ENCODE results near the gene TMEM130.

TMEM130 gene, protein sequence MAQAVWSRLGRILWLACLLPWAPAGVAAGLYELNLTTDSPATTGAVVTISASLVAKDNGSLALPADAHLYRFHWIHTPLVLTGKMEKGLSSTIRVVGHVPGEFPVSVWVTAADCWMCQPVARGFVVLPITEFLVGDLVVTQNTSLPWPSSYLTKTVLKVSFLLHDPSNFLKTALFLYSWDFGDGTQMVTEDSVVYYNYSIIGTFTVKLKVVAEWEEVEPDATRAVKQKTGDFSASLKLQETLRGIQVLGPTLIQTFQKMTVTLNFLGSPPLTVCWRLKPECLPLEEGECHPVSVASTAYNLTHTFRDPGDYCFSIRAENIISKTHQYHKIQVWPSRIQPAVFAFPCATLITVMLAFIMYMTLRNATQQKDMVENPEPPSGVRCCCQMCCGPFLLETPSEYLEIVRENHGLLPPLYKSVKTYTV

DNA sequence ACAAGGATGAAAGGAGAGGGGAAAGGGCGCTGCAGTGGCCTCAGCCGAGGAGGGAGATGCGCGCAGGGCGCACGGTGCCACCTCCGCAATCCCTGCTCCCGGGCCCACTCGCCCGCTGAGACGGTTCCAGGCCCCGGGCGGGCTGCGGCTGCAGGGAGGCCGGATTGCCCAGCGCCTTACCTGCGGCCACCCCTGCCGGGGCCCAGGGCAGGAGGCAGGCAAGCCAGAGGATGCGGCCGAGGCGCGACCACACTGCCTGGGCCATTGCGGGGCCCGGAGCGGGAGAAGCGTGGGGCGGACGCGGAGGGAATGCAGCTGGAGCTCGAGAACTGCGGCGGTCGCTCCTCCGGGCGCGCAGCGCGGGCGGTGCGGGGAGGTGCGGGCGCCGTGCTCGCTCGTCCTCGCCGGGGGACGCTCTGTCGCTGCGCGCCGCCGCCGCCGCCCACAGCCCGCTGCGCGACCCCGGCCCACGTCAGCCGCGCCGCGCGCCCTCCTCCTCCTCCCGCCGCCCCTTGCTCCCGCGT is at the start of gene TMEM130:
TMEM130 (minus strand) TSS at position 418 of the 524 bp plus-strand sequence; CDS start at position 265, 153 bp downstream.
- Histone ChIP-seq H3K36me3 (ENCODE audit: control insufficient read depth, insufficient read depth, low read length) (no peaks in the 10 kb centered on the region), H3K4me1 (ENCODE audit: control insufficient read depth, insufficient read depth, low read length) (peaks cover 20% of the 10 kb centered on the region), H3K9me3 (ENCODE audit: control insufficient read depth, insufficient read depth, low read depth, low read length) (no peaks in the 10 kb centered on the region), H3K9ac (ENCODE audit: low read length) (no peak within 1 kb of the TSS), H3K4me3 (ENCODE audit: low read depth, low read length) (peak within 1 kb of the TSS; percentile 67), H3K27me3 (ENCODE audit: control insufficient read depth, insufficient read depth, low read length) (peaks cover 45% of the 10 kb centered on the region), H3K27ac (ENCODE audit: low read depth, low read length) (no peak within 1 kb of the TSS)

GRCh38 chr7:98917331-98917730 is 47.5 kb upstream of the TMEM130 start:
- Histone ChIP-seq H3K27ac (ENCODE audit: low read depth, low read length) (no peak overlapping the region), H3K36me3 (ENCODE audit: control insufficient read depth, insufficient read depth, low read length) (peaks cover 92% of the 10 kb centered on the region)

GRCh38 chr7:98913612-98914011 is 43.8 kb upstream of the TMEM130 start:
- no peak overlapping the region for H3K4me3 ChIP-seq (ENCODE audit: low read depth, low read length)
- no peaks in the 10 kb centered on the region for H3K27me3 ChIP-seq (ENCODE audit: control insufficient read depth, insufficient read depth, low read length)
- no peaks in the 10 kb centered on the region for H3K4me1 ChIP-seq (ENCODE audit: control insufficient read depth, insufficient read depth, low read length)
- H3K9ac ChIP-seq (ENCODE audit: low read length), result no peak overlapping the region
- H3K36me3 ChIP-seq (ENCODE audit: control insufficient read depth, insufficient read depth, low read length), result peaks cover 92% of the 10 kb centered on the region
- no peak overlapping the region for H3K27ac ChIP-seq (ENCODE audit: low read depth, low read length)
- H3K9me3 ChIP-seq (ENCODE audit: control insufficient read depth, insufficient read depth, low read depth, low read length), result no peaks in the 10 kb centered on the region

More at GRCh38 chr7:98917331-98917730, 47.5 kb upstream of the TMEM130 start:
- H3K9ac ChIP-seq (ENCODE audit: low read length), result no peak overlapping the region
- H3K4me1 ChIP-seq (ENCODE audit: control insufficient read depth, insufficient read depth, low read length), result no peaks in the 10 kb centered on the region
- no peaks in the 10 kb centered on the region for H3K9me3 ChIP-seq (ENCODE audit: control insufficient read depth, insufficient read depth, low read depth, low read length)
- H3K4me3 ChIP-seq (ENCODE audit: low read depth, low read length), result no peak overlapping the region
- no peaks in the 10 kb centered on the region for H3K27me3 ChIP-seq (ENCODE audit: control insufficient read depth, insufficient read depth, low read length)

DNA sequence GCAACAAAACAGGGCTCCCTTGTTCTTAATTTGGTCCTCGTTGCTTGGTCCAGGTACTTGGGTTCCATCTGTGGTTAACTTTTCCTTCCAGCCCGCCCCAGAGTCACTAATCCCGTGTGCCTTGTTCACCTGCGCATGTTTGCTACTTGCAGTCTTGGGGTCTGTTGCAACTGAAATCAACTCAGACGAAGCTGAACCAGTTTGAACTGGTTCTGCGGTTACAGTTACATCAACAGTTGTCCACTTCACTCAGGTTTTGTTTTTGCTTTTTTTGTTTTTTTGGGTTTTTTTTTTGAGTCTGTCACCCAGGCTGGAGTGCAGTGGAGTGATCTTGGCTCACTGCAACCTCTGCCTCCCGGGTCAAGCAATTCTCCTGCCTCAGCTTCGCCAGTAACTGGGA is 43.2 kb upstream of the TMEM130 start:
- H3K27ac ChIP-seq (ENCODE audit: low read depth, low read length), result no peak overlapping the region
- peaks cover 93% of the 10 kb centered on the region for H3K36me3 ChIP-seq (ENCODE audit: control insufficient read depth, insufficient read depth, low read length)
- H3K4me1 ChIP-seq (ENCODE audit: control insufficient read depth, insufficient read depth, low read length), result no peaks in the 10 kb centered on the region
- H3K4me3 ChIP-seq (ENCODE audit: low read depth, low read length), result no peak overlapping the region
- no peak overlapping the region for H3K9ac ChIP-seq (ENCODE audit: low read length)
- H3K27me3 ChIP-seq (ENCODE audit: control insufficient read depth, insufficient read depth, low read length), result no peaks in the 10 kb centered on the region
- H3K9me3 ChIP-seq (ENCODE audit: control insufficient read depth, insufficient read depth, low read depth, low read length), result no peaks in the 10 kb centered on the region

DNA sequence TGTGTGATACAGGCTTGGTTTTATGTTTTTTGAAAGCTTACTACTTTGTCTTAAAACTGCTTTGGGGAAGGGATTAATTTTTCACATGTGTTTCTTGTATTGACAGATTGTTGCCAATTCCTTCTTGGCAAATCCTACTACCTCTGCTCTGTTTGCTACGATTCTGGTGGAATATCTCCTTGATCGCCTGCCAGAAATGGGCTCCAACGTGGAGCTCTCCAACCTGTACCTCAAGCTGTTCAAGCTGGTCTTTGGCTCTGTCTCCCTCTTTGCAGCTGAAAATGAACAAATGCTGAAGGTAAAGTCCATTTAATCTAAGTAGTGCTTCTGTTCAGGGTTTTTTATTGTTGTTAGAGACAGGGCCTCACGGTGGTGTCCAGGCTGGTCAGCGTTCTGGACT is 42.1 kb upstream of the TMEM130 start:
- Histone ChIP-seq H3K9ac (ENCODE audit: low read length) (no peak overlapping the region), H3K4me1 (ENCODE audit: control insufficient read depth, insufficient read depth, low read length) (no peaks in the 10 kb centered on the region), H3K27me3 (ENCODE audit: control insufficient read depth, insufficient read depth, low read length) (no peaks in the 10 kb centered on the region), H3K27ac (ENCODE audit: low read depth, low read length) (no peak overlapping the region), H3K4me3 (ENCODE audit: low read depth, low read length) (no peak overlapping the region), H3K9me3 (ENCODE audit: control insufficient read depth, insufficient read depth, low read depth, low read length) (peaks cover 6% of the 10 kb centered on the region; the same call in 1 of the 2 replicates), H3K36me3 (ENCODE audit: control insufficient read depth, insufficient read depth, low read length) (peaks cover 94% of the 10 kb centered on the region)

DNA sequence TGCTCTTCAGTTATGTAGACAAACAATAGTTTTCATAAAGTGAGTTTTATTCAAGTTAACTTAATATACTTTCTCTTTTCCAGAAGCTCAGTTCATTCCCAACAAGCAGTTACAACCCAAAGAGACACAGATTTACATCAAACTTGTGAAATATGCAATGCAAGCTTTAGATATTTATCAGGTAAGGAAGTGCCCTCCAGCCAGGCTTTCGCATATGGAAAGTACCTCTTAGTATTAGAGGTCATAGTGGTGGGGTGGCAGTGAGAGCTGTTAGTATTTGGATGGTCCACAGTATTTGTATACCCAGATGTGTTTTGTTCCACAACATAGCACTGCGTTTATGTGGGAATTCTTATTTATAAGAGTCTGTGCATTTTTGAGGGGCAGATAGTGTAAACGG is 40.6 kb upstream of the TMEM130 start:
- Histone ChIP-seq H3K36me3 (ENCODE audit: control insufficient read depth, insufficient read depth, low read length) (peaks cover 95% of the 10 kb centered on the region), H3K4me1 (ENCODE audit: control insufficient read depth, insufficient read depth, low read length) (no peaks in the 10 kb centered on the region)

GRCh38 chr7:98909487-98909886 is 39.7 kb upstream of the TMEM130 start:
- Histone ChIP-seq H3K9me3 (ENCODE audit: control insufficient read depth, insufficient read depth, low read depth, low read length) (peaks cover 6% of the 10 kb centered on the region; the same call in 1 of the 2 replicates), H3K4me3 (ENCODE audit: low read depth, low read length) (no peak overlapping the region), H3K27ac (ENCODE audit: low read depth, low read length) (no peak overlapping the region), H3K27me3 (ENCODE audit: control insufficient read depth, insufficient read depth, low read length) (no peaks in the 10 kb centered on the region), H3K4me1 (ENCODE audit: control insufficient read depth, insufficient read depth, low read length) (no peaks in the 10 kb centered on the region), H3K36me3 (ENCODE audit: control insufficient read depth, insufficient read depth, low read length) (peaks cover 96% of the 10 kb centered on the region), H3K9ac (ENCODE audit: low read length) (no peak overlapping the region)

More for the DNA sequence above, 40.6 kb upstream of the TMEM130 start:
- H3K9ac ChIP-seq (ENCODE audit: low read length), result no peak overlapping the region
- H3K4me3 ChIP-seq (ENCODE audit: low read depth, low read length), result no peak overlapping the region
- H3K27ac ChIP-seq (ENCODE audit: low read depth, low read length), result no peak overlapping the region
- H3K27me3 ChIP-seq (ENCODE audit: control insufficient read depth, insufficient read depth, low read length), result no peaks in the 10 kb centered on the region
- peaks cover 6% of the 10 kb centered on the region; the same call in 1 of the 2 replicates for H3K9me3 ChIP-seq (ENCODE audit: control insufficient read depth, insufficient read depth, low read depth, low read length)

GRCh38 chr7:98908585-98908984 is 38.8 kb upstream of the TMEM130 start:
- no peak overlapping the region for H3K27ac ChIP-seq (ENCODE audit: low read depth, low read length)
- peaks cover 98% of the 10 kb centered on the region for H3K36me3 ChIP-seq (ENCODE audit: control insufficient read depth, insufficient read depth, low read length)
- no peak overlapping the region for H3K9ac ChIP-seq (ENCODE audit: low read length)
- H3K27me3 ChIP-seq (ENCODE audit: control insufficient read depth, insufficient read depth, low read length), result no peaks in the 10 kb centered on the region
- no peak overlapping the region for H3K4me3 ChIP-seq (ENCODE audit: low read depth, low read length)
- no peaks in the 10 kb centered on the region for H3K4me1 ChIP-seq (ENCODE audit: control insufficient read depth, insufficient read depth, low read length)
- H3K9me3 ChIP-seq (ENCODE audit: control insufficient read depth, insufficient read depth, low read depth, low read length), result peaks cover 6% of the 10 kb centered on the region; the same call in 1 of the 2 replicates

DNA sequence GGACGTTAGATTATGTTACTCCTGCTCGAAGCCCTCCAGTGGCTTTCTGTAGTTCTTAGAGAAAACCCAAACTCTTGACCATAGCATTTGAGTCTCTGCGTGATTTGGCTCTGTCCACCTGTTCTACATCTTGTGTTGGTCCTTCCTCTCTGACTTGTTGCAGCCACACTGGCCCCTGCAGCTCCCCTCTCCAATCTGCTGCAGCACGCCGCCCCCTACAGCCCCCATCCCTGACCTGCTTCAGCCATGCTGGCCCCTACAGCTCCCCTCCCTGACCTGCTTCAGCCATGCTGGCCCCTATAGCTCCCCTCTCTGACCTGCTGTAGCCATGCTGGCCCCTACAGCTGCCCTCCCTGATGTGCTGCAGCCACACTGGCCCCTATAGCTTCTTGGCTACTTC is 37.8 kb upstream of the TMEM130 start:
- no peaks in the 10 kb centered on the region for H3K27me3 ChIP-seq (ENCODE audit: control insufficient read depth, insufficient read depth, low read length)
- H3K4me3 ChIP-seq (ENCODE audit: low read depth, low read length), result no peak overlapping the region
- peaks cover 98% of the 10 kb centered on the region for H3K36me3 ChIP-seq (ENCODE audit: control insufficient read depth, insufficient read depth, low read length)
- no peak overlapping the region for H3K9ac ChIP-seq (ENCODE audit: low read length)
- no peaks in the 10 kb centered on the region for H3K4me1 ChIP-seq (ENCODE audit: control insufficient read depth, insufficient read depth, low read length)
- peaks cover 6% of the 10 kb centered on the region; the same call in 1 of the 2 replicates for H3K9me3 ChIP-seq (ENCODE audit: control insufficient read depth, insufficient read depth, low read depth, low read length)
- H3K27ac ChIP-seq (ENCODE audit: low read depth, low read length), result no peak overlapping the region

GRCh38 chr7:98903246-98903645 is 33.4 kb upstream of the TMEM130 start:
- Histone ChIP-seq H3K27me3 (ENCODE audit: control insufficient read depth, insufficient read depth, low read length) (no peaks in the 10 kb centered on the region), H3K36me3 (ENCODE audit: control insufficient read depth, insufficient read depth, low read length) (peaks cover 99% of the 10 kb centered on the region), H3K4me1 (ENCODE audit: control insufficient read depth, insufficient read depth, low read length) (no peaks in the 10 kb centered on the region), H3K4me3 (ENCODE audit: low read depth, low read length) (no peak overlapping the region), H3K27ac (ENCODE audit: low read depth, low read length) (no peak overlapping the region), H3K9ac (ENCODE audit: low read length) (no peak overlapping the region), H3K9me3 (ENCODE audit: control insufficient read depth, insufficient read depth, low read depth, low read length) (peaks cover 6% of the 10 kb centered on the region; the same call in 1 of the 2 replicates)

- peaks cover 6% of the 10 kb centered on the region; the same call in 1 of the 2 replicates for H3K9me3 ChIP-seq (ENCODE audit: control insufficient read depth, insufficient read depth, low read depth, low read length)
- H3K9ac ChIP-seq (ENCODE audit: low read length), result no peak overlapping the region
- H3K27me3 ChIP-seq (ENCODE audit: control insufficient read depth, insufficient read depth, low read length), result no peaks in the 10 kb centered on the region
- H3K4me1 ChIP-seq (ENCODE audit: control insufficient read depth, insufficient read depth, low read length), result no peaks in the 10 kb centered on the region
- H3K36me3 ChIP-seq (ENCODE audit: control insufficient read depth, insufficient read depth, low read length), result peaks cover 99% of the 10 kb centered on the region
- no peak overlapping the region for H3K27ac ChIP-seq (ENCODE audit: low read depth, low read length)
- no peak overlapping the region for H3K4me3 ChIP-seq (ENCODE audit: low read depth, low read length)
Observed at GRCh38 chr7:98902523-98902922, 32.7 kb upstream of the TMEM130 start.
